MM.1S (cell line): ENCODE results near the gene AK8.

Source experiments
- DNase-seq: peaks from one replicate; pipeline ENCODE4 v3.0.0-alpha.2; 2015
- H2AFZ ChIP-seq: fragments of 300-600 bp; sonication (generic); 2 replicates; pipeline ENCODE4 v1.6.0; 2016; ENCODE audit warnings: antibody characterized with exemption, low read length
- H3F3A ChIP-seq: fragments of 300-600 bp; sonication (generic); 2 replicates; pipeline ENCODE4 v1.6.1; 2016; ENCODE audit warnings: mild to moderate bottlenecking, antibody characterized with exemption, low read length, moderate library complexity, mixed read lengths; ENCODE audit not compliant: insufficient read depth
- H3K27ac ChIP-seq: fragments of 300-600 bp; sonication (generic); 2 replicates; pipeline ENCODE4 v1.5.1; 2016; ENCODE audit warnings: mild to moderate bottlenecking, low read length
- H3K27me3 ChIP-seq: fragments of 300-600 bp; sonication (generic); replicated peaks from 2 replicates; pipeline ENCODE4 v1.6.0; 2016; ENCODE audit warnings: low read length; ENCODE audit not compliant: insufficient read depth
- H3K36me3 ChIP-seq: fragments of 300-600 bp; sonication (generic); replicated peaks from 2 replicates; pipeline ENCODE4 v1.6.1; 2016; ENCODE audit warnings: mild to moderate bottlenecking, low read length, mixed read lengths; ENCODE audit not compliant: insufficient read depth
- H3K4me1 ChIP-seq: fragments of 300-600 bp; sonication (generic); 2 replicates; pipeline ENCODE4 v1.6.1; 2016; ENCODE audit warnings: low read length, mixed read lengths
- H3K4me2 ChIP-seq: fragments of 300-600 bp; sonication (generic); 2 replicates; pipeline ENCODE4 v1.6.0; 2016; ENCODE audit warnings: low read depth, low read length
- H3K4me3 ChIP-seq: fragments of 300-600 bp; sonication (generic); 2 replicates; pipeline ENCODE4 v1.5.1; 2016; ENCODE audit warnings: low read length, mixed read lengths
- H3K79me2 ChIP-seq: fragments of 300-600 bp; sonication (generic); 2 replicates; pipeline ENCODE4 v1.6.1; 2016; ENCODE audit warnings: mixed run types, low read length, mixed read lengths
- H3K9ac ChIP-seq: fragments of 300-600 bp; sonication (generic); 2 replicates; pipeline ENCODE4 v1.6.1; 2016; ENCODE audit warnings: low read length, mixed read lengths
- H3K9me2 ChIP-seq: fragments of 300-600 bp; sonication (generic); replicated peaks from 2 replicates; pipeline ENCODE4 v1.6.1; 2016; ENCODE audit warnings: mild to moderate bottlenecking, low read length, mixed read lengths; ENCODE audit not compliant: insufficient read depth
- H3K9me3 ChIP-seq: fragments of 300-600 bp; sonication (generic); replicated peaks from 2 replicates; pipeline ENCODE4 v1.6.1; 2016; ENCODE audit warnings: mild to moderate bottlenecking, low read length, mixed read lengths; ENCODE audit not compliant: insufficient read depth
- H4K20me1 ChIP-seq: fragments of 300-600 bp; sonication (generic); 2 replicates; pipeline ENCODE4 v1.6.1; 2016; ENCODE audit warnings: mild to moderate bottlenecking, low read length, moderate library complexity, mixed read lengths; ENCODE audit not compliant: insufficient read depth
- EZH2 ChIP-seq: fragments of 300-600 bp; sonication (generic); optimal IDR thresholded peaks from 2 replicates; pipeline ENCODE3; 2017; ENCODE audit warnings: low read depth, mild to moderate bottlenecking, antibody characterized with exemption, low read length, mixed read lengths
- EZH2phosphoT487 ChIP-seq: fragments of 300-600 bp; sonication (generic); IDR thresholded peaks from 2 replicates; pipeline ENCODE4 v1.6.1; 2018; ENCODE audit warnings: antibody characterized with exemption, low read length
- TF ChIP-seq, protein P1 (sequence below): fragments of 300-600 bp; sonication (generic); IDR thresholded peaks from 2 replicates; pipeline ENCODE4 v1.5.1; 2016; ENCODE audit warnings: antibody characterized with exemption, low read length, mixed read lengths

Gene AK8

DNA sequence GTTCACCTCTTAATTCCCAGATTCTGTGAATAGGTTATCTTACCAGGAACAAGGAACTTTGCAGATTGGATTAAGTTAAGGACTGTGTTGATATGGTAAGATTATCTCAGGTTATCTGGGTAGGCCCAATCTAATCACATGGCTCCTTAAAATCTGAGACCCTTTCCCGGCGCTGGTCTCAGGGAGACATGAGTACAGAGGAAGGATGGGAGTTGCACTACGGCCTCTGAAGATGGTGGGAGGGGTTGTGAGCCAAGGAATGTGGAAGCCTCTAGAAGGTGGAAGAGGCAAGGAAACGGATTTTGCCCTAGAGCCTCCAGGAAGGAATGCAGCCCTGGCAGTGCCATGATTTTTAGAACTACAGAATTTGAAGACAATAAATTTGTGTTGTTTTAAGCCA is 95.1 kb downstream of the AK8 start:
- Histone ChIP-seq H3K27ac (no peak overlapping the region), H2AFZ (no peak overlapping the region), H3K27me3 (peaks cover 98% of the 10 kb centered on the region), H3K4me3 (no peak overlapping the region), H3K9me3 (no peaks in the 10 kb centered on the region), H3K4me1 (no peaks in the 10 kb centered on the region), H4K20me1 (no peaks in the 10 kb centered on the region), H3K36me3 (no peaks in the 10 kb centered on the region), H3K79me2 (no peaks in the 10 kb centered on the region), H3K4me2 (no peak overlapping the region), H3K9me2 (no peaks in the 10 kb centered on the region), H3K9ac (no peak overlapping the region), H3F3A (no peaks in the 10 kb centered on the region)
- no peak for DNase-seq
- TF ChIP-seq EZH2phosphoT487, result no peak
- TF ChIP-seq EZH2, result no peak
- TF ChIP-seq, protein P1, sequence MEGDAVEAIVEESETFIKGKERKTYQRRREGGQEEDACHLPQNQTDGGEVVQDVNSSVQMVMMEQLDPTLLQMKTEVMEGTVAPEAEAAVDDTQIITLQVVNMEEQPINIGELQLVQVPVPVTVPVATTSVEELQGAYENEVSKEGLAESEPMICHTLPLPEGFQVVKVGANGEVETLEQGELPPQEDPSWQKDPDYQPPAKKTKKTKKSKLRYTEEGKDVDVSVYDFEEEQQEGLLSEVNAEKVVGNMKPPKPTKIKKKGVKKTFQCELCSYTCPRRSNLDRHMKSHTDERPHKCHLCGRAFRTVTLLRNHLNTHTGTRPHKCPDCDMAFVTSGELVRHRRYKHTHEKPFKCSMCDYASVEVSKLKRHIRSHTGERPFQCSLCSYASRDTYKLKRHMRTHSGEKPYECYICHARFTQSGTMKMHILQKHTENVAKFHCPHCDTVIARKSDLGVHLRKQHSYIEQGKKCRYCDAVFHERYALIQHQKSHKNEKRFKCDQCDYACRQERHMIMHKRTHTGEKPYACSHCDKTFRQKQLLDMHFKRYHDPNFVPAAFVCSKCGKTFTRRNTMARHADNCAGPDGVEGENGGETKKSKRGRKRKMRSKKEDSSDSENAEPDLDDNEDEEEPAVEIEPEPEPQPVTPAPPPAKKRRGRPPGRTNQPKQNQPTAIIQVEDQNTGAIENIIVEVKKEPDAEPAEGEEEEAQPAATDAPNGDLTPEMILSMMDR, result no peak

DNA sequence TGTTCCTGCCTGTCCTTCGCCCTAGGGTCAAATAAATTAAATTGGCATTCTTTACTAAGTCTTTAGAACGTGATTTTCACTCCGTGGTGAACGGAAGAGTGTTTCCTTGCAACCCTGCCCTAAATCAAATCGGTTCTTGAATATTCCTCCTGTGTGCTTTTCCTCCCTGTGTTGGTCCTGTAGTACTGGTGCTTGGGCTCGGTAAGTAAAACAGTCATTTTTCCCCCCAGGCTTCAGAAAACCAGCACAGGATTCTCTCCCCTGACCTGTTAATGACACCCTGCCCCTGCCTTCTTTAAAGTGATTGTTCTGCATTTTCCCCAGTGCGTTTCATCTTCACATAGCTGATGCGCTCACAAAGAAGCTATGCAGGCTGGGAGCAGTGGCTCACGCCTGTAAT is 96.0 kb downstream of the AK8 start:
- no peaks in the 10 kb centered on the region for H3K9me2 ChIP-seq
- no peaks in the 10 kb centered on the region for H3F3A ChIP-seq
- no peak overlapping the region for H2AFZ ChIP-seq
- DNase-seq, result no peak
- TF ChIP-seq EZH2phosphoT487 (no peak), EZH2 (no peak)
- TF ChIP-seq, protein P1, result no peak
- no peak overlapping the region for H3K9ac ChIP-seq
- H3K79me2 ChIP-seq, result no peaks in the 10 kb centered on the region
- no peaks in the 10 kb centered on the region for H3K36me3 ChIP-seq
- no peaks in the 10 kb centered on the region for H3K9me3 ChIP-seq
- H3K27ac ChIP-seq, result no peak overlapping the region
- H3K27me3 ChIP-seq, result peaks cover 98% of the 10 kb centered on the region
- no peaks in the 10 kb centered on the region for H3K4me1 ChIP-seq
- H4K20me1 ChIP-seq, result no peaks in the 10 kb centered on the region
- H3K4me2 ChIP-seq, result no peak overlapping the region
- H3K4me3 ChIP-seq, result no peak overlapping the region

DNA sequence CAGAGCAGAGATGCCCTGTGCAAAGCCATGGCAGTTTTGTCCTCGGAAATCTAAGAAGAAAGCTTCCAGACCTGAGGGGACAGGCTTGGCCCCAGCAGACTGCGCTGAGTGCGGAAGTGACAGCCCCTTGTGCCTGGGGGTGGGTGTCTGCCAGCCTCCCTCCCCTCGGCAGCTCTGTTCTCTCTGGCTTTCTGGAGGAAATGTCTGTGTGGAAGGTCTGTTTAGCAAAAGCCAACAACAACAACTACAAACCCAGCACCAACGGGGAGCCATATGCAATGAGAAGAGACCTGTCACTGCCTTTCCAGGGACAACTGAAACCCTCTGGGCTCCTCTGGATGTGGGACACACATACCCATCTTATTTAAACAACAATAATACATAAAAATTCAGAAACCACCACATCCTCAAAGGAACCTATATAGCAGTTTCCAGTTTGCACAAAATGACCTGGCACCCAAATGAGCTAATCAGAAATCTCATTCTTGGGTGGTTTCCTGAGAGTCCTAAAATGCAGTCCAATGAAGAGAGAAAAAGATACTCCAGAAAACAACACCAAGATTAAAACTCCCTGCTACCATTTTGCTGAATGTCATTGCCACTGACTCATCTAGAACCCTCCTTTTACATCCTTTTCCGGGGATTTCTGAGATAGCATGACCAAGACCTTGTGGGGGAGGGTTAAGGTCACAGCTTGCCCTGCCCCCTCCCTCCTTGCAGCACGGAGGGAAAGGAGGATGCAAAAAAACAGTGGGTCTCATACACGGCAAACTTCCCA is 97.7 kb downstream of the AK8 start:
- Histone ChIP-seq H3K9me3 (no peaks in the 10 kb centered on the region), H3K27me3 (peaks cover 98% of the 10 kb centered on the region), H3K4me2 (no peak overlapping the region), H3K9me2 (no peaks in the 10 kb centered on the region), H3F3A (no peaks in the 10 kb centered on the region), H4K20me1 (no peaks in the 10 kb centered on the region), H3K79me2 (no peaks in the 10 kb centered on the region), H3K36me3 (no peaks in the 10 kb centered on the region), H2AFZ (no peak overlapping the region), H3K9ac (no peak overlapping the region), H3K4me1 (no peaks in the 10 kb centered on the region), H3K27ac (no peak overlapping the region), H3K4me3 (no peak overlapping the region)
- no peak for DNase-seq
- TF ChIP-seq EZH2phosphoT487 (no peak), EZH2 (no peak)
- TF ChIP-seq, protein P1, result no peak
